DMS 273 (cell line): ENCODE measurements around the gene DYNLL2.
A peak's percentile ranks its signal among the peaks of the same experiment; 100 is the strongest.
"Not testable (repeated sequence)": the region's sequence is repeated elsewhere in the genome, so short reads cannot be mapped to it uniquely, and the experiment has no call there.

ENCODE experiments used
- DNase-seq: peaks from one replicate; lab custom pipeline; 2025; ENCODE audit not compliant: unreplicated experiment; lab: John Stamatoyannopoulos, UW

The DYNLL2 gene

GRCh38 chr17:58082870-58083490 is at the start of gene DYNLL2:
Gene DYNLL2, plus strand, starts transcription at chr17:58083419. Its CDS starts 3,672 bp downstream, at chr17:58087091.
- peak; percentile 95 for DNase-seq

- no peak for DNase-seq
Observed at GRCh38 chr17:58039975-58040374, 43.2 kb upstream of the DYNLL2 start.

- DNase-seq, result no peak
Observed at GRCh38 chr17:58040386-58040785, 42.8 kb upstream of the DYNLL2 start.

GRCh38 chr17:58041161-58041560 is 42.1 kb upstream of the DYNLL2 start:
- DNase-seq, result no peak

GRCh38 chr17:58043221-58044181 is 39.7 kb upstream of the DYNLL2 start:
- DNase-seq, result no peak

GRCh38 chr17:58044256-58044655 is 39.0 kb upstream of the DYNLL2 start:
- DNase-seq, result not testable (repeated sequence)

- peak; percentile 16 for DNase-seq
Observed at GRCh38 chr17:58046239-58047094, 36.8 kb upstream of the DYNLL2 start.

- DNase-seq, result peak; percentile 65
Observed at GRCh38 chr17:58047376-58048150, 35.7 kb upstream of the DYNLL2 start.

- no peak for DNase-seq
Observed at GRCh38 chr17:58049533-58049932, 33.7 kb upstream of the DYNLL2 start.

- no peak for DNase-seq
Observed at GRCh38 chr17:58050966-58051365, 32.3 kb upstream of the DYNLL2 start.

- DNase-seq, result no peak
Observed at GRCh38 chr17:58051468-58051867, 31.8 kb upstream of the DYNLL2 start.

- no peak for DNase-seq
Observed at GRCh38 chr17:58052407-58052806, 30.8 kb upstream of the DYNLL2 start.

- no peak for DNase-seq
Observed at GRCh38 chr17:58052945-58053715, 30.1 kb upstream of the DYNLL2 start.

- DNase-seq, result no peak
Observed at GRCh38 chr17:58054641-58055040, 28.6 kb upstream of the DYNLL2 start.

GRCh38 chr17:58056476-58056875 is 26.7 kb upstream of the DYNLL2 start:
- DNase-seq, result no peak

GRCh38 chr17:58059141-58059540 is 24.1 kb upstream of the DYNLL2 start:
- no peak for DNase-seq

- DNase-seq, result peak; percentile 89
Observed at GRCh38 chr17:58060596-58061191, 22.5 kb upstream of the DYNLL2 start.

GRCh38 chr17:58061672-58062071 is 21.5 kb upstream of the DYNLL2 start:
- DNase-seq, result no peak

- no peak for DNase-seq
Observed at GRCh38 chr17:58065238-58065637, 18.0 kb upstream of the DYNLL2 start.
